Osteoblast (primary cell): ENCODE measurements around the gene CAMK1G. TPM values are rescaled to one million over a fixed set of nuclear protein-coding genes. Genes with fewer than 3 reads are reported as not detected.

Source experiments
- DNase-seq: peaks from one replicate; pipeline ENCODE4 v3.0.0; 2011; ENCODE audit warnings: low spot score, mixed read lengths; ENCODE audit not compliant: insufficient read length; ENCODE audit errors: missing footprints
- H2AFZ ChIP-seq: 2 replicates; pipeline ENCODE4 v1.6.0; 2011; ENCODE audit warnings: mild to moderate bottlenecking, low read length
- H3K27ac ChIP-seq: 2 replicates; pipeline ENCODE4 v1.5.1; 2011; ENCODE audit warnings: mild to moderate bottlenecking, low read depth, low read length, moderate library complexity
- H3K27me3 ChIP-seq: 2 replicates; pipeline ENCODE4 v1.6.0; 2012; ENCODE audit warnings: mild to moderate bottlenecking, control low read depth, inconsistent platforms, low read length, moderate library complexity; ENCODE audit not compliant: insufficient read depth
- H3K36me3 ChIP-seq: 2 replicates; pipeline ENCODE4 v1.5.1; 2011; ENCODE audit warnings: mild to moderate bottlenecking, low read length, control low read depth, moderate library complexity; ENCODE audit not compliant: insufficient read depth
- H3K4me1 ChIP-seq: 2 replicates; pipeline ENCODE4 v1.5.1; 2011; ENCODE audit warnings: mild to moderate bottlenecking, low read length, control low read depth, moderate library complexity; ENCODE audit not compliant: insufficient read depth
- H3K4me2 ChIP-seq: 2 replicates; pipeline ENCODE4 v1.6.0; 2011; ENCODE audit warnings: mild to moderate bottlenecking, low read length; ENCODE audit not compliant: insufficient read depth
- H3K4me3 ChIP-seq: fragments of 200-600 bp; sonication (generic); 3 replicates; pipeline ENCODE4 v1.5.1; 2012; ENCODE audit warnings: mild to moderate bottlenecking, low read length, inconsistent platforms; ENCODE audit not compliant: insufficient read depth
- H3K79me2 ChIP-seq: 2 replicates; pipeline ENCODE4 v1.6.0; 2012; ENCODE audit warnings: mild to moderate bottlenecking, low read length, control low read depth, inconsistent platforms; ENCODE audit not compliant: insufficient read depth
- H3K9me3 ChIP-seq: 2 replicates; pipeline ENCODE4 v1.5.1; 2011; ENCODE audit warnings: low read depth, low read length, control low read depth
- H4K20me1 ChIP-seq: 2 replicates; pipeline ENCODE4 v1.6.0; 2012; ENCODE audit warnings: mild to moderate bottlenecking, low read length, control low read depth; ENCODE audit not compliant: insufficient read depth
- CTCF ChIP-seq: IDR thresholded peaks from 2 replicates; pipeline ENCODE4 v1.5.1; 2011; ENCODE audit warnings: mild to moderate bottlenecking, low read depth, low read length, moderate library complexity; ENCODE audit errors: extremely low read depth
- total RNA-seq: library from RNA; depleted of rRNA; stranded (reverse); fragments of >200 nt; gene quantifications from 2 replicates; pipeline ENCODE4 v1.2.3, GENCODE V29; 2012

CAMK1G gene
- total RNA-seq, 1 donor, result 0.72 TPM

- DNase-seq, result peak; percentile 96
- no peaks in the 10 kb centered on the region for H4K20me1 ChIP-seq
- H3K4me2 ChIP-seq, result peak overlapping the region; percentile 20
Observed at GRCh38 chr1:209618756-209619420, 35.4 kb downstream of the CAMK1G start.

GRCh38 chr1:209619696-209620486 is 36.4 kb downstream of the CAMK1G start:
- Histone ChIP-seq H2AFZ (no peak overlapping the region), H3K79me2 (no peaks in the 10 kb centered on the region), H3K36me3 (no peaks in the 10 kb centered on the region), H3K4me3 (no peak overlapping the region), H3K27me3 (no peaks in the 10 kb centered on the region), H4K20me1 (no peaks in the 10 kb centered on the region), H3K4me2 (no peak overlapping the region), H3K27ac (no peak overlapping the region), H3K4me1 (peaks cover 21% of the 10 kb centered on the region), H3K9me3 (no peaks in the 10 kb centered on the region)
- no peak for TF ChIP-seq CTCF
- no peak for DNase-seq

More at GRCh38 chr1:209618756-209619420, 35.4 kb downstream of the CAMK1G start:
- no peak for TF ChIP-seq CTCF
- Histone ChIP-seq H3K9me3 (no peaks in the 10 kb centered on the region), H3K27ac (no peak overlapping the region), H2AFZ (no peak overlapping the region), H3K4me1 (peaks cover 20% of the 10 kb centered on the region), H3K79me2 (no peaks in the 10 kb centered on the region), H3K27me3 (no peaks in the 10 kb centered on the region), H3K4me3 (no peak overlapping the region), H3K36me3 (no peaks in the 10 kb centered on the region)

- no peak for DNase-seq
- H4K20me1 ChIP-seq, result no peaks in the 10 kb centered on the region
Observed at GRCh38 chr1:209620487-209620884, 37.0 kb downstream of the CAMK1G start.

More at GRCh38 chr1:209620487-209620884, 37.0 kb downstream of the CAMK1G start:
- H3K79me2 ChIP-seq, result no peaks in the 10 kb centered on the region
- H3K27me3 ChIP-seq, result no peaks in the 10 kb centered on the region
- no peak overlapping the region for H3K27ac ChIP-seq
- H3K4me1 ChIP-seq, result peaks cover 27% of the 10 kb centered on the region
- H3K9me3 ChIP-seq, result no peaks in the 10 kb centered on the region
- no peak overlapping the region for H3K4me3 ChIP-seq
- no peaks in the 10 kb centered on the region for H3K36me3 ChIP-seq
- H3K4me2 ChIP-seq, result no peak overlapping the region
- TF ChIP-seq CTCF, result no peak
- H2AFZ ChIP-seq, result no peak overlapping the region
